ENCODE results near the gene MKS1.

Gene MKS1

DNA sequence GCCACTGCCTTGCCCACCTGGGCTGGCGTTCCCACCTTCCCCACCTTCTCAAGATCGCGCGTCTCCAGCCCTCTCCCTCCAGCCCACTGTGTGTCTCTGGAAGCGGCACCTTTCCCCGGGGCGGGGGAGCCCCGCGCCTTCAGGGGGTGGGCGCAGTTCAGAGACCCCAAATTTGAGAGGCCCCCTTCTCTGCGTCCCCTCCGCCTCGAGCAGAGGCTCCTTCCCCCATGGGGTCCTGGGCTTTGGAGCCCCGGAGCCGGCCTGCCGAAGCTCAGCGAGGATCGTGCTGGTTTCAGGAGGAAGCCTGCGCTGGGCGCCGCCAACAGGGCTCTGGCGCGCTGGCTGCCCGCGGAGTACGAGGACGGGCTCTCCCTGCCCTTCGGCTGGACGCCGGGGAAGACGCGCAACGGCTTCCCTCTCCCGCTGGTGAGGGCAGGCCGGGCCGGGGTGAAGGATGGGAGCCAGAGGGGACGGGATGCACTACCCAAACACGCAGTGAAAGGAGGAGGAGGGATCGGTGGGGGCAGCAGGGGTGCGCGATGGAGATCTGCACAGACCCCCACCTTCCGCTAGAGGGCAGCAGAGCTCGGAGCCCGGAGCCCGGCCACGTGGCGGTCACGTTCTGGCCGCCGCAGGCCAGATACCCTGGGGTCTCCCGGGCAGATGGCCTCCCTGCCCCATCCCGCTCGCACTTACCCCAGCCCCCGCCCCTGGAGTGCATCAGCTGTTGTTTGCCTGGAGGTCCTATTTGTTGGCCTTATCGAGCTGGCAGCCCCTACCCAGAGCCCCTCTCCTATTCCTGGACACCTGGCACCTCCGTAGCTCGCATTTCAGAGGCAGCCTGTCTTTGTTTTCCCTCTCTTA is 30.4 kb upstream of the MKS1 start (continued):
- TF ChIP-seq ZNF280D (tag by site-specific recombination; IDR thresholded peaks at IDR 0.05) (no peak), ZNF37A (tag by site-specific recombination; IDR thresholded peaks at IDR 0.05) (no peak), ZNF140 (tag by site-specific recombination; IDR thresholded peaks at IDR 0.05) (no peak), ZFP3 (tag by site-specific recombination; IDR thresholded peaks at IDR 0.05; ENCODE audit: low read depth) (no peak), KLF8 (tag by site-specific recombination; IDR thresholded peaks at IDR 0.05) (peak; percentile 47; the same call in 1 of the 2 replicates), ZNF629 (tag by site-specific recombination; IDR thresholded peaks at IDR 0.05) (0 out of 2 replicates have a peak, but pooled peaks have one; percentile 15), ZNF266 (tag by site-specific recombination; IDR thresholded peaks at IDR 0.05; ENCODE audit: low read depth) (no peak), ZNF214 (tag by site-specific recombination; IDR thresholded peaks at IDR 0.05; ENCODE audit: borderline replicate concordance) (no peak), ZNF449 (tag by site-specific recombination; IDR thresholded peaks at IDR 0.05) (0 out of 2 replicates have a peak, but pooled peaks have one; percentile 25), IKZF3 (tag by site-specific recombination; IDR thresholded peaks at IDR 0.05) (no peak), ZNF174 (tag by site-specific recombination; IDR thresholded peaks at IDR 0.05) (no peak), ZNF138 (tag by site-specific recombination; IDR thresholded peaks at IDR 0.05; ENCODE audit: borderline replicate concordance) (no peak), ZNF155 (tag by site-specific recombination; IDR thresholded peaks at IDR 0.05) (no peak), ZNF48 (tag by site-specific recombination; IDR thresholded peaks at IDR 0.05) (no peak), ZNF416 (tag by site-specific recombination; IDR thresholded peaks at IDR 0.05) (no peak), SALL2 (tag by site-specific recombination; IDR thresholded peaks at IDR 0.05; ENCODE audit: borderline replicate concordance) (no peak), ZNF529 (tag by site-specific recombination; IDR thresholded peaks at IDR 0.05; ENCODE audit: insufficient replicate concordance) (no peak), ZNF544 (tag by site-specific recombination; IDR thresholded peaks at IDR 0.05) (no peak), ZNF433 (tag by site-specific recombination; IDR thresholded peaks at IDR 0.05; ENCODE audit: low read depth) (no peak), EGR2 (tag by site-specific recombination; IDR thresholded peaks at IDR 0.05; ENCODE audit: low read depth) (no peak), ZNF24 (tag by site-specific recombination; IDR thresholded peaks at IDR 0.05) (no peak), ZXDB (tag by site-specific recombination; IDR thresholded peaks at IDR 0.05) (peak; percentile 82), ZBTB7A (tag by site-specific recombination; IDR thresholded peaks at IDR 0.05; ENCODE audit: low read depth) (0 out of 2 replicates have a peak, but pooled peaks have one; percentile 40), MZF1 (tag by site-specific recombination; IDR thresholded peaks at IDR 0.05; ENCODE audit: borderline replicate concordance) (no peak), ZNF10 (tag by site-specific recombination; IDR thresholded peaks at IDR 0.05) (no peak), YY2 (tag by site-specific recombination; IDR thresholded peaks at IDR 0.05) (no peak), ZNF221 (tag by site-specific recombination; IDR thresholded peaks at IDR 0.05; ENCODE audit: borderline replicate concordance) (no peak), ZBTB6 (tag by site-specific recombination; IDR thresholded peaks at IDR 0.05) (no peak; the same call in 1 of the 2 replicates), MYNN (tag by site-specific recombination; IDR thresholded peaks at IDR 0.05; ENCODE audit: borderline replicate concordance) (no peak), ZNF404 (tag by site-specific recombination; IDR thresholded peaks at IDR 0.05) (0 out of 2 replicates have a peak, but pooled peaks have one; percentile 12), ZNF354C (tag by site-specific recombination; IDR thresholded peaks at IDR 0.05; ENCODE audit: borderline replicate concordance, low read depth) (no peak)
- TF ChIP-seq, protein P1, sequence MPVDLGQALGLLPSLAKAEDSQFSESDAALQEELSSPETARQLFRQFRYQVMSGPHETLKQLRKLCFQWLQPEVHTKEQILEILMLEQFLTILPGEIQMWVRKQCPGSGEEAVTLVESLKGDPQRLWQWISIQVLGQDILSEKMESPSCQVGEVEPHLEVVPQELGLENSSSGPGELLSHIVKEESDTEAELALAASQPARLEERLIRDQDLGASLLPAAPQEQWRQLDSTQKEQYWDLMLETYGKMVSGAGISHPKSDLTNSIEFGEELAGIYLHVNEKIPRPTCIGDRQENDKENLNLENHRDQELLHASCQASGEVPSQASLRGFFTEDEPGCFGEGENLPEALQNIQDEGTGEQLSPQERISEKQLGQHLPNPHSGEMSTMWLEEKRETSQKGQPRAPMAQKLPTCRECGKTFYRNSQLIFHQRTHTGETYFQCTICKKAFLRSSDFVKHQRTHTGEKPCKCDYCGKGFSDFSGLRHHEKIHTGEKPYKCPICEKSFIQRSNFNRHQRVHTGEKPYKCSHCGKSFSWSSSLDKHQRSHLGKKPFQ (tag by site-specific recombination; IDR thresholded peaks at IDR 0.05): no peak

Data from HEK293 (cell line).